Liver (tissue), 9 donors: ENCODE results near the gene DPP7. TPM values are rescaled to one million over a fixed set of nuclear protein-coding genes. Genes with fewer than 3 reads are reported as not detected.

Source experiments
- DNase-seq: peaks from one replicate; pipeline ENCODE4 v3.0.0-alpha.2; 2017; ENCODE audit warnings: low spot score
- H3K27ac ChIP-seq, 2 donors: one replicate each; pipeline ENCODE4 v1.7.0; 2013; ENCODE audit warnings: inconsistent platforms in 2 of 2, low read length in 2 of 2, control low read depth in 1 of 2, low read depth in 1 of 2, mild to moderate bottlenecking in 1 of 2
- H3K27me3 ChIP-seq, 4 donors: one replicate each; pipeline versions ENCODE4 v1.6.1 to v1.7.0; 2013; ENCODE audit warnings: low read length in 3 of 4, inconsistent platforms in 1 of 4, mild to moderate bottlenecking in 1 of 4, moderate library complexity in 1 of 4; ENCODE audit not compliant: control insufficient read depth in 4 of 4, insufficient read depth in 4 of 4
- H3K36me3 ChIP-seq, 4 donors: one replicate each; pipeline versions ENCODE4 v1.6.1 to v1.7.0; 2013; ENCODE audit warnings: low read length in 3 of 4, mild to moderate bottlenecking in 3 of 4, low read depth in 1 of 4, moderate library complexity in 1 of 4; ENCODE audit not compliant: control insufficient read depth in 4 of 4, insufficient read depth in 3 of 4
- H3K4me1 ChIP-seq, 4 donors: one replicate each; pipeline versions ENCODE4 v1.6.1 to v1.7.0; 2013; ENCODE audit warnings: low read length in 3 of 4, mild to moderate bottlenecking in 3 of 4, moderate library complexity in 1 of 4; ENCODE audit not compliant: control insufficient read depth in 4 of 4, insufficient read depth in 4 of 4
- H3K4me3 ChIP-seq, 3 donors: one replicate each; pipeline versions ENCODE4 v1.6.1 to v1.7.0; 2013; ENCODE audit warnings: low read length in 3 of 3, control low read depth in 1 of 3, low read depth in 1 of 3, mild to moderate bottlenecking in 1 of 3
- H3K9ac ChIP-seq, 2 donors: one replicate each; pipeline ENCODE4 v1.7.0; 2013; ENCODE audit warnings: low read length in 2 of 2, mild to moderate bottlenecking in 2 of 2, moderate library complexity in 2 of 2, control low read depth in 1 of 2, low read depth in 1 of 2
- H3K9me3 ChIP-seq, 4 donors: one replicate each; pipeline versions ENCODE4 v1.6.1 to v1.7.0; 2013; ENCODE audit warnings: low read length in 3 of 4; ENCODE audit not compliant: control insufficient read depth in 4 of 4
- EGR1 ChIP-seq, 2 donors: IDR thresholded peaks; 2 replicates each; pipeline ENCODE4 v1.6.1; 2016 to 2018; ENCODE audit warnings: antibody characterized with exemption in 2 of 2, low read depth in 2 of 2
- FOXA1 ChIP-seq: IDR thresholded peaks from 2 replicates; pipeline ENCODE4 v1.6.1; 2016; ENCODE audit warnings: antibody characterized with exemption
- FOXA2 ChIP-seq: IDR thresholded peaks from 2 replicates; pipeline ENCODE4 v1.6.1; 2016; ENCODE audit warnings: antibody characterized with exemption
- GABPA ChIP-seq, 2 donors: IDR thresholded peaks in 1 of 2; conservative IDR thresholded peaks in 1 of 2; 2 replicates each; pipeline ENCODE4 v1.6.1; 2016; ENCODE audit warnings: antibody characterized with exemption in 2 of 2, mild to moderate bottlenecking in 1 of 2, moderate library complexity in 1 of 2
- HNF4A ChIP-seq, 2 donors: conservative IDR thresholded peaks; 2 replicates each; pipeline ENCODE4 v1.6.1; 2016; ENCODE audit warnings: antibody characterized with exemption in 2 of 2, mild to moderate bottlenecking in 2 of 2
- HNF4G ChIP-seq: IDR thresholded peaks from 2 replicates; pipeline ENCODE4 v1.6.1; 2016; ENCODE audit warnings: antibody characterized with exemption
- JUND ChIP-seq, 2 donors: IDR thresholded peaks; 2 replicates each; pipeline ENCODE4 v1.6.1; 2016; ENCODE audit warnings: antibody characterized with exemption in 2 of 2
- NR2F2 ChIP-seq: IDR thresholded peaks from 2 replicates; pipeline ENCODE4 v1.6.1; 2016; ENCODE audit warnings: antibody characterized with exemption
- RAD21 ChIP-seq, 2 donors: IDR thresholded peaks; 2 replicates each; pipeline ENCODE4 v1.6.1; 2016; ENCODE audit warnings: antibody characterized with exemption in 2 of 2, mild to moderate bottlenecking in 2 of 2
- RXRA ChIP-seq, 2 donors: IDR thresholded peaks; 2 replicates each; pipeline ENCODE4 v1.6.1; 2017 to 2018; ENCODE audit warnings: antibody characterized with exemption in 2 of 2, mild to moderate bottlenecking in 1 of 2
- SP1 ChIP-seq: IDR thresholded peaks from 2 replicates; pipeline ENCODE4 v1.6.1; 2018; ENCODE audit warnings: antibody characterized with exemption, mild to moderate bottlenecking
- TAF1 ChIP-seq: conservative IDR thresholded peaks from 2 replicates; pipeline ENCODE4 v1.6.1; 2016; ENCODE audit warnings: antibody characterized with exemption, mild to moderate bottlenecking
- YY1 ChIP-seq: IDR thresholded peaks from 2 replicates; pipeline ENCODE4 v1.6.1; 2016; ENCODE audit warnings: antibody characterized with exemption, mild to moderate bottlenecking
- WGBS: extraction: QIAGEN DNeasy Blood & Tissue Kit; methylation state at CpG from one replicate; pipeline ENCODE4 v1.1.7; 2013; 5-methylcytosine and 5-hydroxymethylcytosine counted together
- polyA plus RNA-seq, 2 donors: library from polyadenylated mRNA; stranded (reverse) in 1 of 2; unstranded in 1 of 2; fragments of 200-250 nt in 1 of 2; fragments of >200 nt in 1 of 2; fragmentation: Nextera tagmentation in 1 of 2; extraction: Ambion mirVana in 1 of 2; gene quantifications; one replicate each; pipeline versions ENCODE4 v1.2.1 to v1.2.3, GENCODE V29; 2013 to 2015
- total RNA-seq, 2 donors: library from RNA; depleted of rRNA; stranded (reverse); fragments of >200 nt; gene quantifications; one replicate each; pipeline ENCODE4 v1.2.3, GENCODE V29; 2014
- TF ChIP-seq, protein P1 (sequence below): IDR thresholded peaks from 2 replicates; pipeline ENCODE4 v1.6.1; 2016; ENCODE audit warnings: antibody characterized with exemption, mild to moderate bottlenecking
- TF ChIP-seq, protein P2 (sequence below): IDR thresholded peaks from 2 replicates; pipeline ENCODE4 v1.6.1; 2016; ENCODE audit warnings: antibody characterized with exemption
- TF ChIP-seq, protein P3 (sequence below): IDR thresholded peaks from 2 replicates; pipeline ENCODE4 v1.6.1; 2016; ENCODE audit warnings: antibody characterized with exemption
- TF ChIP-seq, protein P4 (sequence below): fragments of 150-350 bp; IDR thresholded peaks from 2 replicates; pipeline ENCODE4 v1.5.1; 2017; ENCODE audit warnings: improper control_type of control experiment, low read depth, low read length; ENCODE audit not compliant: missing input control
- TF ChIP-seq, protein P5 (sequence below): IDR thresholded peaks from 2 replicates; pipeline ENCODE4 v1.6.1; 2016; ENCODE audit warnings: antibody characterized with exemption
- donor health status: healthy.
- donor health status: healthy.
- donor health status: healthy.
- donor health status: healthy.
- donor health status: healthy.

The DPP7 gene
- total and polyA plus RNA-seq, 4 donors = 25.0 to 71.1 (median 50.7) TPM

DNA sequence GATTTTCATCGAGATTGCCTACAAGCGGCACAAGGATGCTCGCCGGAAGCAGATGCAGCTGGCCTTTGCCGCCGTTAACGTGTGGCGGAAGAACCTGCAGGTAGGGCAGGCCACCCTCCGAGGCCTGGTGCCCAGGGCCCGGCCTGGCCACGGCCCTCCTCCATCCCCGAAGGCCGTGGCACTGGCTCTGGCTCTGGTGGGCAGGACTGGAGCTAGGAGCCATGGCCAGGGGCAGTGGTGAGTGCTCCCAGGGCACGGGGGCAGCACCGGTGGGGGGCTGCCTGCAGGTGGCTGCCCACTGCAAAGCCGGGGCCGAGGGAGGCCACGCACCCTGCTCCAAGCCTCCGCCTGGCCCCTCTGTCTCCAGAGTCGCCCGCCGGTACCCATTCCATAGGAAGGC is 49.3 kb upstream of the DPP7 start:
- TF ChIP-seq HNF4A (conservative IDR thresholded peaks at IDR 0.05) = no peak
- TF ChIP-seq TAF1 = no peak
- no peak for TF ChIP-seq HNF4G
- no peak for TF ChIP-seq FOXA2
- TF ChIP-seq, protein P1, sequence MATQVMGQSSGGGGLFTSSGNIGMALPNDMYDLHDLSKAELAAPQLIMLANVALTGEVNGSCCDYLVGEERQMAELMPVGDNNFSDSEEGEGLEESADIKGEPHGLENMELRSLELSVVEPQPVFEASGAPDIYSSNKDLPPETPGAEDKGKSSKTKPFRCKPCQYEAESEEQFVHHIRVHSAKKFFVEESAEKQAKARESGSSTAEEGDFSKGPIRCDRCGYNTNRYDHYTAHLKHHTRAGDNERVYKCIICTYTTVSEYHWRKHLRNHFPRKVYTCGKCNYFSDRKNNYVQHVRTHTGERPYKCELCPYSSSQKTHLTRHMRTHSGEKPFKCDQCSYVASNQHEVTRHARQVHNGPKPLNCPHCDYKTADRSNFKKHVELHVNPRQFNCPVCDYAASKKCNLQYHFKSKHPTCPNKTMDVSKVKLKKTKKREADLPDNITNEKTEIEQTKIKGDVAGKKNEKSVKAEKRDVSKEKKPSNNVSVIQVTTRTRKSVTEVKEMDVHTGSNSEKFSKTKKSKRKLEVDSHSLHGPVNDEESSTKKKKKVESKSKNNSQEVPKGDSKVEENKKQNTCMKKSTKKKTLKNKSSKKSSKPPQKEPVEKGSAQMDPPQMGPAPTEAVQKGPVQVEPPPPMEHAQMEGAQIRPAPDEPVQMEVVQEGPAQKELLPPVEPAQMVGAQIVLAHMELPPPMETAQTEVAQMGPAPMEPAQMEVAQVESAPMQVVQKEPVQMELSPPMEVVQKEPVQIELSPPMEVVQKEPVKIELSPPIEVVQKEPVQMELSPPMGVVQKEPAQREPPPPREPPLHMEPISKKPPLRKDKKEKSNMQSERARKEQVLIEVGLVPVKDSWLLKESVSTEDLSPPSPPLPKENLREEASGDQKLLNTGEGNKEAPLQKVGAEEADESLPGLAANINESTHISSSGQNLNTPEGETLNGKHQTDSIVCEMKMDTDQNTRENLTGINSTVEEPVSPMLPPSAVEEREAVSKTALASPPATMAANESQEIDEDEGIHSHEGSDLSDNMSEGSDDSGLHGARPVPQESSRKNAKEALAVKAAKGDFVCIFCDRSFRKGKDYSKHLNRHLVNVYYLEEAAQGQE = no peak
- TF ChIP-seq, protein P2, sequence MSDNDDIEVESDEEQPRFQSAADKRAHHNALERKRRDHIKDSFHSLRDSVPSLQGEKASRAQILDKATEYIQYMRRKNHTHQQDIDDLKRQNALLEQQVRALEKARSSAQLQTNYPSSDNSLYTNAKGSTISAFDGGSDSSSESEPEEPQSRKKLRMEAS = no peak
- TF ChIP-seq, protein P3, sequence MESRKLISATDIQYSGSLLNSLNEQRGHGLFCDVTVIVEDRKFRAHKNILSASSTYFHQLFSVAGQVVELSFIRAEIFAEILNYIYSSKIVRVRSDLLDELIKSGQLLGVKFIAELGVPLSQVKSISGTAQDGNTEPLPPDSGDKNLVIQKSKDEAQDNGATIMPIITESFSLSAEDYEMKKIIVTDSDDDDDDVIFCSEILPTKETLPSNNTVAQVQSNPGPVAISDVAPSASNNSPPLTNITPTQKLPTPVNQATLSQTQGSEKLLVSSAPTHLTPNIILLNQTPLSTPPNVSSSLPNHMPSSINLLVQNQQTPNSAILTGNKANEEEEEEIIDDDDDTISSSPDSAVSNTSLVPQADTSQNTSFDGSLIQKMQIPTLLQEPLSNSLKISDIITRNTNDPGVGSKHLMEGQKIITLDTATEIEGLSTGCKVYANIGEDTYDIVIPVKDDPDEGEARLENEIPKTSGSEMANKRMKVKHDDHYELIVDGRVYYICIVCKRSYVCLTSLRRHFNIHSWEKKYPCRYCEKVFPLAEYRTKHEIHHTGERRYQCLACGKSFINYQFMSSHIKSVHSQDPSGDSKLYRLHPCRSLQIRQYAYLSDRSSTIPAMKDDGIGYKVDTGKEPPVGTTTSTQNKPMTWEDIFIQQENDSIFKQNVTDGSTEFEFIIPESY = no peak
- no peak for TF ChIP-seq RXRA (IDR thresholded peaks at IDR 0.05)
- no peak for TF ChIP-seq JUND (IDR thresholded peaks at IDR 0.05)
- TF ChIP-seq SP1 = no peak
- TF ChIP-seq GABPA (IDR thresholded peaks at IDR 0.05 in 1 of 2, conservative IDR thresholded peaks at IDR 0.05 in 1 of 2) = no peak
- TF ChIP-seq EGR1 (IDR thresholded peaks at IDR 0.05; ENCODE audit: low read depth in 2 of 2) = no peak
- TF ChIP-seq, protein P4, sequence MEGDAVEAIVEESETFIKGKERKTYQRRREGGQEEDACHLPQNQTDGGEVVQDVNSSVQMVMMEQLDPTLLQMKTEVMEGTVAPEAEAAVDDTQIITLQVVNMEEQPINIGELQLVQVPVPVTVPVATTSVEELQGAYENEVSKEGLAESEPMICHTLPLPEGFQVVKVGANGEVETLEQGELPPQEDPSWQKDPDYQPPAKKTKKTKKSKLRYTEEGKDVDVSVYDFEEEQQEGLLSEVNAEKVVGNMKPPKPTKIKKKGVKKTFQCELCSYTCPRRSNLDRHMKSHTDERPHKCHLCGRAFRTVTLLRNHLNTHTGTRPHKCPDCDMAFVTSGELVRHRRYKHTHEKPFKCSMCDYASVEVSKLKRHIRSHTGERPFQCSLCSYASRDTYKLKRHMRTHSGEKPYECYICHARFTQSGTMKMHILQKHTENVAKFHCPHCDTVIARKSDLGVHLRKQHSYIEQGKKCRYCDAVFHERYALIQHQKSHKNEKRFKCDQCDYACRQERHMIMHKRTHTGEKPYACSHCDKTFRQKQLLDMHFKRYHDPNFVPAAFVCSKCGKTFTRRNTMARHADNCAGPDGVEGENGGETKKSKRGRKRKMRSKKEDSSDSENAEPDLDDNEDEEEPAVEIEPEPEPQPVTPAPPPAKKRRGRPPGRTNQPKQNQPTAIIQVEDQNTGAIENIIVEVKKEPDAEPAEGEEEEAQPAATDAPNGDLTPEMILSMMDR = no peak
- no peak for TF ChIP-seq FOXA1
- TF ChIP-seq, protein P5, sequence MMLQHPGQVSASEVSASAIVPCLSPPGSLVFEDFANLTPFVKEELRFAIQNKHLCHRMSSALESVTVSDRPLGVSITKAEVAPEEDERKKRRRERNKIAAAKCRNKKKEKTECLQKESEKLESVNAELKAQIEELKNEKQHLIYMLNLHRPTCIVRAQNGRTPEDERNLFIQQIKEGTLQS = no peak
- TF ChIP-seq YY1 = no peak
- no peak for TF ChIP-seq NR2F2
- TF ChIP-seq RAD21 (IDR thresholded peaks at IDR 0.05) = no peak
- H3K9me3 ChIP-seq = no peaks in the 10 kb centered on the region
- peaks cover 2 to 26% (median 14%) of the 10 kb centered on the region in 4 donors for H3K27me3 ChIP-seq
- no peaks in the 10 kb centered on the region for H3K36me3 ChIP-seq
- H3K4me1 ChIP-seq = peaks cover 6 to 19% (median 11%) of the 10 kb centered on the region in 4 donors
- H3K4me3 ChIP-seq = no peak overlapping the region
- DNase-seq = no peak
- H3K9ac ChIP-seq = no peak overlapping the region
- 82% methylated on average over 22 of the region's 22 CpGs for WGBS
- H3K27ac ChIP-seq = no peak overlapping the region
